Omental fat pad (tissue), 4 donors: ENCODE measurements around the gene BOLA2B. TPM values are rescaled to one million over a fixed set of nuclear protein-coding genes. Genes with fewer than 3 reads are reported as not detected.

Experiments used
- ATAC-seq: fragments of 150-250 bp; one replicate; pipeline ENCODE4 v1.9.1; 2016; ENCODE audit warnings: mild to moderate bottlenecking, moderate library complexity; ENCODE audit not compliant: low FRiP score
- DNase-seq: peaks from one replicate; pipeline ENCODE4 v3.0.0-alpha.2; 2019; ENCODE audit warnings: low spot score
- CTCF ChIP-seq, 3 donors: fragments of 450-650 bp; IDR thresholded peaks; one replicate each; pipeline ENCODE4 v1.5.1; 2016 to 2017; ENCODE audit warnings: antibody characterized with exemption in 3 of 3, mild to moderate bottlenecking in 3 of 3, moderate library complexity in 2 of 3
- total RNA-seq, 4 donors: library from RNA; depleted of rRNA; stranded (reverse); fragments of >200 nt; gene quantifications; one replicate each; pipeline ENCODE4 v1.1.0, GENCODE V29; 2016

The BOLA2B gene
- total RNA-seq, 4 donors from 2014 or later, result 152 to 366 (median 206) TPM

GRCh38 chr16:30187971-30188561 lies 5.4 kb downstream of the BOLA2B start:
- no peak for TF ChIP-seq CTCF (IDR thresholded peaks at IDR 0.05)
- no peak for ATAC-seq
- no peak for DNase-seq

- no peak for DNase-seq
- no peak for TF ChIP-seq CTCF (IDR thresholded peaks at IDR 0.05)
- no peak for ATAC-seq
Measured at GRCh38 chr16:30187556-30187865, 6.0 kb downstream of the BOLA2B start.

GRCh38 chr16:30186782-30187555 lies 6.5 kb downstream of the BOLA2B start:
- peak in 1 of 3 donors; percentile 44 for TF ChIP-seq CTCF (IDR thresholded peaks at IDR 0.05)
- ATAC-seq (no peak), DNase-seq (peak; percentile 69)

- DNase-seq (no peak), ATAC-seq (no peak)
- no peak for TF ChIP-seq CTCF (IDR thresholded peaks at IDR 0.05)
Measured at GRCh38 chr16:30186444-30186781, 7.1 kb downstream of the BOLA2B start.

GRCh38 chr16:30185683-30186421 lies 7.6 kb downstream of the BOLA2B start:
- DNase-seq (no peak), ATAC-seq (no peak)
- no peak for TF ChIP-seq CTCF (IDR thresholded peaks at IDR 0.05)

GRCh38 chr16:30184891-30185682 lies 8.4 kb downstream of the BOLA2B start:
- no peak for ATAC-seq
- no peak for DNase-seq
- TF ChIP-seq CTCF (IDR thresholded peaks at IDR 0.05), result no peak
